AG08395 (cell line): ENCODE data around the gene PRDX3.

Experiments used
- DNase-seq: peaks from one replicate; pipeline ENCODE4 v3.0.0; 2012; ENCODE audit warnings: mixed read lengths, low spot score

Gene PRDX3

GRCh38 chr10:119178372-119179119 lies at the start of gene PRDX3:
Gene PRDX3 (minus strand): TSS chr10:119178812. CDS start chr10:119178790, 22 bp downstream.
- peak; percentile 94 for DNase-seq

GRCh38 chr10:119227825-119228224 lies 49.2 kb upstream of the PRDX3 start:
- no peak for DNase-seq

- no peak for DNase-seq
Measured at GRCh38 chr10:119225083-119225658, 46.6 kb upstream of the PRDX3 start.

- no peak for DNase-seq
Measured at GRCh38 chr10:119222966-119223386, 44.4 kb upstream of the PRDX3 start.

- DNase-seq: no peak
Measured at GRCh38 chr10:119222537-119222936, 43.9 kb upstream of the PRDX3 start.

- no peak for DNase-seq
Measured at GRCh38 chr10:119221666-119222065, 43.1 kb upstream of the PRDX3 start.

- no peak for DNase-seq
Measured at GRCh38 chr10:119221201-119221600, 42.6 kb upstream of the PRDX3 start.

GRCh38 chr10:119219871-119220270 lies 41.3 kb upstream of the PRDX3 start:
- DNase-seq: peak; percentile 53

GRCh38 chr10:119217991-119218490 lies 39.4 kb upstream of the PRDX3 start:
- DNase-seq: no peak

- DNase-seq: no peak
Measured at GRCh38 chr10:119217401-119217800, 38.8 kb upstream of the PRDX3 start.

- no peak for DNase-seq
Measured at GRCh38 chr10:119216127-119216526, 37.5 kb upstream of the PRDX3 start.

- DNase-seq: no peak
Measured at GRCh38 chr10:119215371-119215770, 36.8 kb upstream of the PRDX3 start.

GRCh38 chr10:119211625-119212441 lies 33.2 kb upstream of the PRDX3 start:
- no peak for DNase-seq

GRCh38 chr10:119211176-119211575 lies 32.6 kb upstream of the PRDX3 start:
- no peak for DNase-seq

GRCh38 chr10:119210633-119211032 lies 32.0 kb upstream of the PRDX3 start:
- DNase-seq: no peak

- no peak for DNase-seq
Measured at GRCh38 chr10:119209736-119210355, 31.2 kb upstream of the PRDX3 start.

GRCh38 chr10:119209035-119209735 lies 30.6 kb upstream of the PRDX3 start:
- DNase-seq: peak; percentile 60

GRCh38 chr10:119208553-119208940 lies 29.9 kb upstream of the PRDX3 start:
- DNase-seq: peak; percentile 32

- DNase-seq: peak; percentile 12
Measured at GRCh38 chr10:119207713-119208552, 29.3 kb upstream of the PRDX3 start.

- DNase-seq: peak; percentile 98
Measured at GRCh38 chr10:119207366-119207666, 28.7 kb upstream of the PRDX3 start, which contains the start of gene GRK5. Gene GRK5 (plus strand): TSS chr10:119207571. CDS start chr10:119207918, 347 bp downstream.
